ENCODE measurements around the gene FBXL12. TPM values are rescaled to one million over a fixed set of nuclear protein-coding genes. Genes with fewer than 3 reads are reported as not detected.
A peak's percentile ranks its signal among the peaks of the same experiment; 100 is the strongest.
"Not testable (repeated sequence)": the region's sequence is repeated elsewhere in the genome, so short reads cannot be mapped to it uniquely, and the experiment has no call there.

FBXL12 gene
- total RNA-seq, 1 donor from 2014 or later, result 12.1 TPM

GRCh38 chr19:9839415-9839814, 20.5 kb upstream of the FBXL12 start:
- DNase-seq (ENCODE audit: low spot score) (no peak), ATAC-seq (peak; percentile 1)

- DNase-seq (ENCODE audit: low spot score) (no peak), ATAC-seq (no peak)
These were observed 19.4 kb upstream of the FBXL12 start for GRCh38 chr19:9838324-9838723.

GRCh38 chr19:9836021-9836420, 17.1 kb upstream of the FBXL12 start:
- no peak for ATAC-seq
- no peak for DNase-seq (ENCODE audit: low spot score)

GRCh38 chr19:9835507-9835949, 16.6 kb upstream of the FBXL12 start:
- peak; percentile 58 for DNase-seq (ENCODE audit: low spot score)

GRCh38 chr19:9834726-9835506, 16.0 kb upstream of the FBXL12 start, which contains the start of gene PIN1:
Gene PIN1 (plus strand): TSS chr19:9835318. CDS start chr19:9835345, 27 bp downstream.
- DNase-seq (ENCODE audit: low spot score) (peak; percentile 99), ATAC-seq (peak; percentile 96)

More at GRCh38 chr19:9835507-9835949, 16.6 kb upstream of the FBXL12 start:
- peak; percentile 6 for ATAC-seq

- ATAC-seq (no peak), DNase-seq (ENCODE audit: low spot score) (no peak)
These were observed 15.4 kb upstream of the FBXL12 start for GRCh38 chr19:9834307-9834725.

- no peak for ATAC-seq
- no peak for DNase-seq (ENCODE audit: low spot score)
These were observed 9.7 kb upstream of the FBXL12 start for GRCh38 chr19:9828551-9829063.

GRCh38 chr19:9827289-9828238, 8.7 kb upstream of the FBXL12 start, which contains the start of gene UBL5:
Gene UBL5 (plus strand): TSS chr19:9827918. CDS start chr19:9828338, 420 bp downstream.
- peak; percentile 92 for DNase-seq (ENCODE audit: low spot score)
- peak; percentile 98 for ATAC-seq

- ATAC-seq (no peak), DNase-seq (ENCODE audit: low spot score) (no peak)
These were observed 4.9 kb upstream of the FBXL12 start for GRCh38 chr19:9823816-9824215.

- not testable (repeated sequence) for DNase-seq (ENCODE audit: low spot score); ATAC-seq
These were observed 1.2 kb upstream of the FBXL12 start for GRCh38 chr19:9820034-9820433.

- ATAC-seq (no peak), DNase-seq (ENCODE audit: low spot score) (no peak)
These were observed 674 bp upstream of the FBXL12 start for GRCh38 chr19:9819596-9819909.

- DNase-seq (ENCODE audit: low spot score) (no peak), ATAC-seq (no peak)
These were observed 625 bp downstream of the FBXL12 start for GRCh38 chr19:9818175-9818733.

- ATAC-seq (no peak), DNase-seq (ENCODE audit: low spot score) (no peak)
These were observed 7.7 kb downstream of the FBXL12 start for GRCh38 chr19:9811139-9811538.

GRCh38 chr19:9808855-9809824, 9.7 kb downstream of the FBXL12 start:
- no peak for ATAC-seq
- no peak for DNase-seq (ENCODE audit: low spot score)

GRCh38 chr19:9806803-9807202, 12.1 kb downstream of the FBXL12 start:
- ATAC-seq, result no peak
- DNase-seq (ENCODE audit: low spot score), result no peak

- no peak for DNase-seq (ENCODE audit: low spot score)
- ATAC-seq, result no peak
These were observed 16.9 kb downstream of the FBXL12 start for GRCh38 chr19:9801976-9802375.

- ATAC-seq (no peak), DNase-seq (ENCODE audit: low spot score) (no peak)
These were observed 19.7 kb downstream of the FBXL12 start for GRCh38 chr19:9799162-9799561.

GRCh38 chr19:9797871-9798270, 21.0 kb downstream of the FBXL12 start:
- no peak for ATAC-seq

GRCh38 chr19:9796113-9796773, 22.6 kb downstream of the FBXL12 start:
- ATAC-seq (peak; percentile 56), DNase-seq (ENCODE audit: low spot score) (peak; percentile 81)

More at GRCh38 chr19:9797871-9798270, 21.0 kb downstream of the FBXL12 start:
- no peak for DNase-seq (ENCODE audit: low spot score)

All from left lobe of liver (tissue), 2 donors.